Measurements from ENCODE around the gene CACNB4. TPM values are rescaled to one million over a fixed set of nuclear protein-coding genes. Genes with fewer than 3 reads are reported as not detected.

The CACNB4 gene
- total RNA-seq, 1 donor = 4.8 TPM

DNA sequence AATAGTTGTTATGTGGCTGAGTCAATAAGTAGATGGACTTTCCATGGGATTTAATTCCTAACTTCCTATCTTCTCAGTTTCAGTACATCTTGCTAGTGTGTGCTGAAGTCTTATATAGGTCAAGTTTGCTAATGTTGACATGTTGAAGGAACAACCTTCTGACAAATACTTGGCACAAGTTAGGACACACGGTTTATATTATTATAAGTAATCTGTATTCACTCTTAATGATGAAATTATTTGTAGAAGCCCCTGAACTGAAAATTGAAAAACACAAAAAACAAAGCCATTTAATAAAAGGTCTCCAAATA, 289.8 kb downstream of the CACNB4 start:
- no peak overlapping the region for H3K4me3 ChIP-seq (ENCODE audit: low read depth, low read length)
- no peak for DNase-seq (ENCODE audit: low read depth)
- TF ChIP-seq, protein P1, sequence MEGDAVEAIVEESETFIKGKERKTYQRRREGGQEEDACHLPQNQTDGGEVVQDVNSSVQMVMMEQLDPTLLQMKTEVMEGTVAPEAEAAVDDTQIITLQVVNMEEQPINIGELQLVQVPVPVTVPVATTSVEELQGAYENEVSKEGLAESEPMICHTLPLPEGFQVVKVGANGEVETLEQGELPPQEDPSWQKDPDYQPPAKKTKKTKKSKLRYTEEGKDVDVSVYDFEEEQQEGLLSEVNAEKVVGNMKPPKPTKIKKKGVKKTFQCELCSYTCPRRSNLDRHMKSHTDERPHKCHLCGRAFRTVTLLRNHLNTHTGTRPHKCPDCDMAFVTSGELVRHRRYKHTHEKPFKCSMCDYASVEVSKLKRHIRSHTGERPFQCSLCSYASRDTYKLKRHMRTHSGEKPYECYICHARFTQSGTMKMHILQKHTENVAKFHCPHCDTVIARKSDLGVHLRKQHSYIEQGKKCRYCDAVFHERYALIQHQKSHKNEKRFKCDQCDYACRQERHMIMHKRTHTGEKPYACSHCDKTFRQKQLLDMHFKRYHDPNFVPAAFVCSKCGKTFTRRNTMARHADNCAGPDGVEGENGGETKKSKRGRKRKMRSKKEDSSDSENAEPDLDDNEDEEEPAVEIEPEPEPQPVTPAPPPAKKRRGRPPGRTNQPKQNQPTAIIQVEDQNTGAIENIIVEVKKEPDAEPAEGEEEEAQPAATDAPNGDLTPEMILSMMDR (IDR thresholded peaks at IDR 0.05; ENCODE audit: insufficient read depth, low read length) = no peak

DNA sequence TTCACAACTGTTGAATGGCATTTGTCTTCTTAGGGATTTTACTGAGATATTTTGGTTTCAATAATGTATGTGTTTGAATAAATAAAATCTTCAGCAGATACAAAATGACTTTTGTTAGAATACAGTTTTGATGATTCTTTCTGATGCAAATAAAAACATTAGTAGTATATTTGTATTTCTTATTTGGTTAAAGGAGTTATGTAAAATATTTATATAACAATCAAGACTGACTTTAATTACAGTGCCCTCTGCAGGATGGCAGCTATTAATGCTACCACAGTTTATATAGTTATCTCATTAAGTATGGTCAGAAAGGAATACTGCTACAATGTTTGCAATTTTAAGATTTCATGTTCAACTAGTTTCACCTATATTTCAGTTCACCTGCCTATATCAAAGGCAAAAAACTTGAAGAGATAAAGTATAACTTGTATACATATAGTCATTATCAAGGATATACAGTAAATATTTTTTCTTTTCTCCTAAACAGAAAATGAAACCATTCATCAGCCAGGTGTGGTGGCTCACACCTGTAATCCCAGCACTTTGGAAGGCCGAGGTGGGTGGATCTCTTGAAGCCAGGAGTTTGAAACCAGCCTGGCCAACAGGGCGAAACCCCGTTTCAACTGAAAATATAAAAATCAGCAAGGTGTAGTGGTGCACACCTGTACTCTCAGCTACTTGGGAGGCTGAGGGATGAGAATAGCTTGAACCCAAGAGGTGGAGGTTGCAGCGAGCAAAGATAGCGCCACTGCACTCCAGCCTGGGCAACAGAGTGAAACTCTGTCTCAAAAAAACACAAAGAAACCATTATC, 290.4 kb downstream of the CACNB4 start:
- H3K4me3 ChIP-seq (ENCODE audit: low read depth, low read length) = no peak overlapping the region
- TF ChIP-seq, protein P1 (IDR thresholded peaks at IDR 0.05; ENCODE audit: insufficient read depth, low read length) = peak; percentile 55
- peak; percentile 62 for DNase-seq (ENCODE audit: low read depth)

DNA sequence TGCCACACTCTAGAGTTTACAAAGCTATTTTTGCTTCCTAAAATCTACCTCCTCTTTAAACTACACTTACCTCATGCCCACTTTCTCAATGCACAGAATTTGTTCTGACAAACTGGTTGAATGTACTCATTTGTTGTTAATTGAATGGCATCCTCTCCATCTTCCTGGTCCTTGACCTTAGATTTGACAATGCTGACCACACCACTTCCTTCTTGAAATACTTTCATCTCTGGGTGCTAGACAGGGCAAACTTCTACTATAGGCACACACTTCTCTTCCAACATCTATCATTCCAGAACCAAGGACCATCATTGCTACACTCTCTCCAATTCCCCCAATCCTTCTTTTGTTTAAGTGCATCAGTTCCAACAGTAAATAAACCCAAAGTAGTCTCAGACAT, 292.9 kb downstream of the CACNB4 start:
- TF ChIP-seq, protein P1 (IDR thresholded peaks at IDR 0.05; ENCODE audit: insufficient read depth, low read length) = no peak
- no peak overlapping the region for H3K4me3 ChIP-seq (ENCODE audit: low read depth, low read length)
- DNase-seq (ENCODE audit: low read depth) = no peak

DNA sequence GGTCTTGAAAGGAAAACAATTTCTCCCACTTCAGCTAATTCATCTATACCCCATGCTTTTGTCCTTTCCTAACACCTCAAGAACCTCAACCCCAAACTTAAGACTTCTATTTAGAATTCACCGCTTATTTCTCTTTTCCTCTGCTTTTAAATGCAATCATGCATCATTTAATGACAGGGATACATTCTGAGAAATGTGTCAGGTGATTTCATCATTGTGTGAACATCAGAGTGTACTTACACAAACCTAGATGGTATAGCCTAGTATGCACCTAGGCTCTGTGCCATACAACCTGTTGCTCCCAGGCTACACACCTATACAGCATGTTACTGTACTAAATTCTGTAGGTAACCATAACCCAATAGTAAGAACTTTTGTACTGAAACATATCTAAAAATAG, 293.5 kb downstream of the CACNB4 start:
- no peak overlapping the region for H3K4me3 ChIP-seq (ENCODE audit: low read depth, low read length)
- DNase-seq (ENCODE audit: low read depth) = no peak
- TF ChIP-seq, protein P1 (IDR thresholded peaks at IDR 0.05; ENCODE audit: insufficient read depth, low read length) = no peak

DNA sequence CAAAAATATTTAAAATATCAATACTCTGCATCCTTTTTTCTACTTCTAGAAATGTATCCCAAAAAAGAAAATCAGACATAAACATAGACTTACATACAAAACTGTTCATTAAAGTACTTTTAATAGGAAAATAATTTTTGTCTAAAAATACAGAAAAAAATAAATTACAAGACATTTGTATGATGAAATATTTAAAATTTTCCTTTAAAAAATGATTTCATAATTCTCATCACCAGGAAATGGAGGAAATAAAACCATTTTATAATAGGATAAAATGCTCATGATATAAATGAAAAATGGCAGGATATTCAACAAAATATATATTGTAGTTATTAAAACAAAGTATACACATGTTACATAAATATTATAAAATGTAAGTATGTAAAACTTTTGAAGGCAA, 295.0 kb downstream of the CACNB4 start:
- TF ChIP-seq, protein P1 (IDR thresholded peaks at IDR 0.05; ENCODE audit: insufficient read depth, low read length) = no peak
- DNase-seq (ENCODE audit: low read depth) = no peak

DNA sequence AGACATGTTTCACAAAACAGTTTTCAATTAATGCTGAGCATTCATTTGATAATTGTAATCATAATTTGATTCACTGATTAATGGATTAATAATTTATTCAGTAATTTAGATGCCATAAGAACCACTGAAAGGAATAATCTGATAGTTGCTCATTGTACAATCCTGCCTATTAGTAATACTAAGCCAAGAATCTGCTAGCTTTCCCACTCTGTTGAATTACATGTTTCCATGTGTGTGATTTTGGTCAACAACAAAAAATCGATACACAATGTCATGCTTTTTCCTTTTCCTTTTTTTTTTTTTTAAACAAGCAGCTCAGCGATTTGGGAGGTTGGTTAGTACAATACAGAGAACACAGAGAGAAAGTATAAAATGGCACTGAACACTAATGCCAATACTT, 296.5 kb downstream of the CACNB4 start:
- H3K4me3 ChIP-seq (ENCODE audit: low read depth, low read length) = no peak overlapping the region
- no peak for DNase-seq (ENCODE audit: low read depth)
- TF ChIP-seq, protein P1 (IDR thresholded peaks at IDR 0.05; ENCODE audit: insufficient read depth, low read length) = no peak

More for the DNA sequence above, 295.0 kb downstream of the CACNB4 start:
- H3K4me3 ChIP-seq (ENCODE audit: low read depth, low read length) = no peak overlapping the region

DNA sequence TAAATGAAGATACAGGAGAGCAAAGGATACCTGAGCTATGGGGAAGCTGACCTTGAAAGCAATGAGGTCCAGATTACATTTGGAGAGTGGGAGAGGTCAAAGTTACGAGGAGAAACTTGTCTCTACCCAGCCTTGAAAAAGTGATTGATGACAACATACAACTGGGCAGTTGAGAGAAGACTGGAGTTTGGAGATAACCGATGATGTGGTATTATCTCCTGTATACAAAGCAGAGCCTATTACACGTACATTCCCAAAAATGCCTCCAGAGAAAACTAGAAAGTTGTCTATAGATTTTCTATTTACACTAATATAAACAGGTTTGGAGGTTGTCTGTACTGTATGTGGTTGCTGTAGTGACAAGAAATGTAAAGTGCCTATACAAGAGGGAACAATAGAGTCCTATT, 299.0 kb downstream of the CACNB4 start:
- DNase-seq (ENCODE audit: low read depth) = no peak
- TF ChIP-seq, protein P1 (IDR thresholded peaks at IDR 0.05; ENCODE audit: insufficient read depth, low read length) = no peak
- no peak overlapping the region for H3K4me3 ChIP-seq (ENCODE audit: low read depth, low read length)

Measured in fibroblast of the aortic adventitia (primary cell).